GM18951 (cell line): ENCODE measurements around the gene PPFIA1.

ENCODE experiments used
- POLR2A ChIP-seq: IDR thresholded peaks from 4 replicates; pipeline ENCODE4 v1.6.1; 2011; ENCODE audit warnings: mild to moderate bottlenecking; ENCODE audit not compliant: insufficient read length, insufficient read depth; ENCODE audit errors: extremely low read depth
- in situ Hi-C: fragments of 300-500 bp; cut with MboI; formaldehyde crosslinking; loops from one replicate; pipeline ENCODE4 v1.12.0; 2022; ENCODE audit warnings: low sequenced_read_pairs, mixed read lengths, inconsistent platforms; ENCODE audit not compliant: unreplicated experiment

PPFIA1 gene

DNA sequence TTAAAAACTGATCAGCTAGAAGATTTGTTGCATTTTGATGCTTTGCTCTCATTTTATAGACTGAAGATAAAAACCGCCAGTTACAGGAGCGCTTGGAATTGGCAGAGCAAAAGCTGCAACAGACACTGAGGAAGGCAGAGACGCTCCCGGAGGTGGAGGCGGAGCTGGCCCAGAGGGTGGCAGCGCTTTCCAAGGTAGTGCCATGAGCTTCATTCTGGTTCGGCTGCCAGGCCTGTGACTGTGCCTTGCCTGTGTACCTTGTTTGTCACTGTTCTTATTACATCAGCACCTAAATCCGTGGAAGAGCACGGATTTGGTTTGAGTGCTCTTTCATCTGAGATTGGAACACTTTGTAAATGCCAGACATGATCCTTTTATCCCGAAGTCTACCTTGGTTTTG is 61.4 kb downstream of the PPFIA1 start:
- in situ Hi-C loops = no loop called here
- no peak for TF ChIP-seq POLR2A

DNA sequence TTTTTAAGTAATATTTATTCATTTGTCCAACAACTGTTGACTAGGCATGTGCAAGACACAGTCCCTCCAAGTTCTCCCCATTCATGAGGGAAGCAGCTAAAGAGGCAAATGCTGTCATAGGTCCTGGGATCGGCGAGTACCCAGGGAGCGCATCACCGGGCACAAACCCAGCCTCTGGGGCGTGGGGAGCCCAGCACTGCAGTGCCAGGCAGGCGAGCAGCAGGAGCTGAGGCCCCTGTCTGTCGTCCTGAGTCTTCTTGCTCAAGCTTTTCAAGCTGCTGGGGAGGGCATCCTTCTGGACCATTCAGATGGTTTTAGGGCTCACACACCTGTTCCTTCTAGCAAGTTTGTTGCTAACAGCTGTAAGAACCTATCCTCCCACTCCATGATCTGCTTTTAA is 62.1 kb downstream of the PPFIA1 start:
- in situ Hi-C loops = no loop called here
- no peak for TF ChIP-seq POLR2A

DNA sequence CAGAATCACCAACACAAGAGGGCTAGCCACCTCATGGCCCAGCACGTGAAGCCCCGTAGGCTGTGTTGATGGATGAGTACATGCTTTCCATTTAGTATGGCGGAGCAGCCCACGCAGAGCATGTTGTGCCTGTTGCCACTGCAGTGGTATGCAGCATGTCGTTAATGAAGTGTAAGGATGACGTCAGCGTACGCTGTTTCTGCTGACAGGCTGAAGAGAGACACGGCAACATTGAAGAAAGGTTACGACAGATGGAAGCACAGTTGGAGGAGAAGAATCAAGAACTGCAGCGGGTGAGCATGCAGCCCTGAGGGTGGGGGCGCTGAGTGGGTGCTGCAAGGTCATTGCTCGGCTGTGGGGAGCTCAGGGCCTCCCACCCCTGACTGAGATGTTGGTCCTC is 62.8 kb downstream of the PPFIA1 start:
- in situ Hi-C loops = no loop called here
- no peak for TF ChIP-seq POLR2A

DNA sequence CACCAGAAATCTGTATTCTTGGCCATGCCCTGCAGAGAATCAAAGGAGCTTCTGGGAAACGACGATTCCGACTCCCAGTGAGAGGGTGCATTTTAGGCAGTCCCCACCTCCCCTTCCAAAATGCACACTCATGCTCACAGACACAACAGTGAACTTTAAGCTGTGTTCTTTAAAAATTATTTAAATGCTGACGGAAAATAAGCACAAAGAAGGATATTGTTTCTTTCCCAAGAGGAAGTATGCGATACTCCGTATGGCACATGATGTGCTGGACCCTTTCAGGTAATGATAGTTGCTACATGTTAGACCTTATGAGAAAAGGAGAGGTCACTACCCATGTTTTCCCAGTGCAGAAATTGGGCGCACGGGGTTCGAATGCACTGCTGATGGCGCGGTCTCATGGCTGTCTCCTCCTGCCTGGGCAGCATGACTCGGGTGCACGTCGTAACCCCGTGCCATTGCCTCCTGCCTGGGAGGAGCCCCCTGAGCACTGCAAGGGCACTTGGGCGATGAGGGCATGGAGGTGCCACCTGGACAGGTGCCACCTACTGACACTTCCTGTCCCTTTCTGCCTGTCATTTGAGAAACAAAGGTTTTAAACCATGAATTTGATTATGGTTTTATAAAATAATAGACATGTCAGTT is 64.0 kb downstream of the PPFIA1 start:
- in situ Hi-C loops = no loop called here
- TF ChIP-seq POLR2A = no peak

DNA sequence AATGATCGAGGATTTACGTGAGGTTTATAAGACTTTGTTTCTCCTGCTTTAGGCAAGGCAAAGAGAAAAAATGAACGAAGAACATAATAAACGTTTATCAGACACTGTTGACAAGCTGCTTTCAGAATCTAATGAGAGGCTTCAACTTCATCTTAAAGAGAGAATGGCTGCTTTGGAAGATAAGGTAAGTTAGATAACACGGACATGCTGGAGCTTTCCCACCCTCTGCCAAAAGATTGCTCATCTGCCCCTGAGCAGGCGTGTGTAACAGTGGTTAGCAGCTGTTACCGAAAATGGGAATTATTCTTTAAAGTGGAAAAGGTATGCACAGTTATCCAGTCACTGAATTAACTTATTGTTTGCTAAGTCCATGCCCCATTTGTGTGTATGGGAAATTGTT is 65.0 kb downstream of the PPFIA1 start:
- in situ Hi-C loops = no loop called here
- no peak for TF ChIP-seq POLR2A

DNA sequence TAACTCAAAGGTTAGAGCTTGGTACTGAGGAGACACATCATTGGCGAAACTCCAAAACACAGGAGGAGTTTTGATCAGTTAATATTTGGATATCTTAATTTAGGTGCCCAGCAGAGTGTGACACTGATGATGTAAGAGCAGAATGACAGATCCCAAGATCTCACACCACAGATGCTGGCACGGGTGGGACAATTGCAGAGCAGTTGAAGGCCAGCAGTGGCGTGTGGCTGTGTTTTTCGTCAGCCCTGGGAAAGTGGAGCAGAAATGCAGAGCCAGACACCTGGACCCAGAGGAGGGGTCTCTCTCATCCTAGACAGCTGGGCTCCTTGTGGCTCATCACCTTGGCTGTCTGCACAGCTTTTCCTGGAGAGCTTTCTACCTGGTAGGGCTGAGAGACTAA is 68.1 kb downstream of the PPFIA1 start:
- in situ Hi-C loops = no loop called here
- TF ChIP-seq POLR2A = no peak

DNA sequence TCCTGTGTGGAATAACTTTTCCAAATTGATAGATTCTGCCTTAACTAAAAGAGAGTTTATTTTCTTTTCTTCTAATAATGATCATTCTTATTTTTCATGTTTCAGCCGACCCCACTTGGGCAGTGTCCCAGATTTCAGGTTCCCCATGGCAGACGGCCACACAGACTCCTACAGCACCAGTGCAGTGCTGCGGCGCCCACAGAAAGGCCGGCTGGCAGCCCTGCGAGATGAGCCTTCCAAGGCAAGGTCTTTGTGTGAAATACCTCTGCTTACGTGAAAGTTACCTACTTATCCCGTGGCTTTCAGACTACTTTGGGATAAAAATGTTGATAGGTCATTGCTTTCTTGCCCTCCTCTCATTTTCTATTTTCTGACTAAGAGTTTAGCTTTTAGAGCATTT is 68.6 kb downstream of the PPFIA1 start:
- in situ Hi-C loops = no loop called here
- no peak for TF ChIP-seq POLR2A

DNA sequence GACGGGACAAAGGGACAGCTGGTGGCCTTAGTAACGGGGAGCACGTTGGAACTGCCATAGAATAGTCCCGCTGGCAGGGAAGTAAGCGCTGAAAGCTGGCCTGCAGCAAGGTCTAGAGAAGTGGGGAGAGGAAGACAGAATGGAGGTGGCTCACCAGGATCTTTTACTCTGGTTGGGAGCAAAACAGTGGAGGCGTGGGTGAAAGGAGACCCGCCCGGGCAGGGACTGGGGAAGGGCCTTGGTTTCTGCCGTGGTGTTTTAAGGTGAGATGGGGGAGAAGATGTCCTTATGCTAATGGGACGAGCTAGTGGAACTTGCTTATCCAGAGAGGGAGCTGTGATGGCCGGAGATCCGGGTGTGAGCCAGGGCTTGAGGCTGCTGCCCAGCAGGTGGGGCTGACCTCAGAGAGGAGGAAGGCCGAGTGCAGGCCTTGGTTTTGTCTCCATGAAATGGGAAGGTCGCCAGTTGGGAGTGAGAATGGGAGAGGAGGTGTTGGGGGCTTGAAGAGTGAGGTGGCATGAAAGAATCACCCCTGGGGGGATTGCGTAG is 71.5 kb downstream of the PPFIA1 start:
- TF ChIP-seq POLR2A = no peak
- in situ Hi-C loops = no loop called here

DNA sequence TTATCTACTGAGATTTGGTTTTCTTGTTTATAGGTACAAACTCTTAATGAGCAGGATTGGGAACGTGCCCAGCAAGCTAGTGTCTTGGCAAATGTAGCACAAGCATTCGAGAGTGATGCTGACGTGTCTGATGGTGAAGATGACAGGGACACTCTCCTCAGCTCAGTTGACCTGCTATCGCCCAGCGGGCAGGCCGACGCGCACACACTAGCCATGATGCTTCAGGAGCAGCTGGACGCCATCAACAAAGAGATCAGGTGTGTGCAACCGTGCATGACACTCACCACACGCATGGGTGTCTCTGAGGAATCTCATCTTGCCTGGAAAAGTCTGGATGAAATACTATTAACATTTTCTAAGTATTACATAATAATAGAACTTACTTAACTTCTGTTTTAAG is 73.1 kb downstream of the PPFIA1 start:
- in situ Hi-C loops = no loop called here

DNA sequence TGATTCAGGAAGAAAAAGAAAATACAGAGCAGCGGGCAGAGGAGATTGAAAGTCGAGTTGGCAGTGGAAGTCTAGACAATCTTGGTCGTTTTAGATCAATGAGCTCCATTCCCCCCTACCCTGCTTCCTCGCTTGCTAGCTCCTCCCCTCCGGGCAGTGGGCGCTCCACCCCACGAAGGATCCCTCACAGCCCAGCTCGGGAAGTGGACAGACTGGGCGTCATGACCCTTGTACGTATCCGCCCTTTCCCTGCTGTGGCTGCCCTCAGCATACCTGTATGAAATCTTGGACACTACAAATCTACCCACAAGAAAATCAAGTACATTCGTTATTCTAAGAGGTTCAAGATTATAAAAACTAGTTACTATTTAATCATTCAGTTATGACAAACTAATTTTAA is 77.7 kb downstream of the PPFIA1 start:
- TF ChIP-seq POLR2A = no peak
- in situ Hi-C loops = no loop called here

More for the DNA sequence above, 73.1 kb downstream of the PPFIA1 start:
- no peak for TF ChIP-seq POLR2A

DNA sequence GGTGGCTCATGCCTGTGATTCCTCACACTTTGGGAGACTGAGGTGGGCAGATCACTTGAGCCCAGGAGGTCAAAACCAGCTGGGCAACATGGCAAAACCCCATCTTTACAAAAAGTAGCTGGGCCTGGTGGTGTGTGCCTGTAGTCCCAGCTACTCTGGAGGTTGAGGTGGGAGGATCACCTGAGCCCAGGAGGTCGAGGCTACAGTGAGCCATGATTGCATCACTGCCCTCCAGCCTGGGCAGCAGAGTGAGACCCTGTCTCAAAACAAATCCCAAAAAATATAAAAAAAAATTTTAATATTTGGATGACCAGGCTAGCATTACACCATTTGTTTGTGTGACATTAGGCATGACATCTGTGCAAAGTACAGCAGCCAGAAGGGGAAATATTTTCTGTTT is 78.1 kb downstream of the PPFIA1 start:
- in situ Hi-C loops = no loop called here

DNA sequence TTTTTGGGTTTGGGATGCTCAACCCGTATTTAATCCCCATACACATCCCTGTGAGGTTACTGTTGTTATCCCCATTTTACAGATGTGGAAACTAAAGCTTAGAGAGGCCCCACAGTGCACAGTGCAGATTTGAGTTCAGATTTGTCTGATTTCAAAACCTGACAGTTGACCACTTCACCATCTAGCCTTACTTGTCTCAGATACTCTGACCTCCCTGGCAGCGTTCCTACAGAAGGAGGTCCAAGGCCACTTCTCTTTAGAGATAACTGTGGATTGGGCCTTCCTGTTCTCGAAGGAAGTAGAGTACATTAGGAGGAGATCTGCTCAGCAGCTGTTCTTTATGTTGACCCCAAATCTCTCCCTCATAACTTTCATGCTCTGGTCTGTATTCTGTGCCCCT is 81.2 kb downstream of the PPFIA1 start:
- in situ Hi-C loops = no loop called here

More for the DNA sequence above, 78.1 kb downstream of the PPFIA1 start:
- TF ChIP-seq POLR2A = no peak

DNA sequence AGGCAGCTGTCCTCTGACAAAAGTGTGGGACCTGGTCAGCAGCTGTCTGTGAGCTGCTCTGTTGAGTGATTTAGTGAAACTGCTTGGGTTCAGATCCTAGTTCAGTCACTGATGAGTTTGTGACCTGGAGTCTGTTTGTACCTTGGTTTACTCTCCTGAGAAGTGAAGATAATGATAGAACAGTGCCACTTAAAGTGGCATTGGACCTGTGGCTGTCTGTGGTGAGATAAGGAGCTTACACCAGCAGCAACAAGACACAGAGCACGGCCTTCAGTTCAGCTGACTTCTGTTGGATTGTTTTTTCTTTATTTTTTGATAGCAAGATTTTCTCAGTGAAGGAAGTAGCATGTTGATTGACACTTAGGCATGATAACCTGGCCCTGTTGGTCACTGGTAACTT is 81.6 kb downstream of the PPFIA1 start:
- TF ChIP-seq POLR2A = no peak
- in situ Hi-C loops = no loop called here

More for the DNA sequence above, 81.2 kb downstream of the PPFIA1 start:
- no peak for TF ChIP-seq POLR2A

DNA sequence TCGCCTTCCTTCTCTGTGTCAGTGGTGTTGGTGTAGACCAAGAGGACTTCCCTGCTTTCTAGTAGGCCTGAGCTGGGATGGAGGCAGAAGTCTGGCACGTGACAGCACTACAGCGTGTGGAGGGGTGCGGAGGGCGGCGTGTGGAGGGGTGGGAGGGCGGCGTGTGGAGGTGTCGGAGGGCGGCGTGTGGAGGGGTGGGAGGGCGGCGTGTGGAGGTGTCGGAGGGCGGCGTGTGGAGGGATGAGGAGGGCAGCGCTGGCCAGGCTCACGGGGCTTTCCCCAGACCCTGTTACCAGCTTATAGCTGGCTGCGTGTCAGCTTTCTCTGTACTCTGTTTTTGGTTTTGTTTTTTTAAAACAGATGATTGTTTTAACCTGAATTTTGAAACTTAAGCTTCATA is 82.1 kb downstream of the PPFIA1 start:
- no peak for TF ChIP-seq POLR2A
- in situ Hi-C loops = no loop called here

DNA sequence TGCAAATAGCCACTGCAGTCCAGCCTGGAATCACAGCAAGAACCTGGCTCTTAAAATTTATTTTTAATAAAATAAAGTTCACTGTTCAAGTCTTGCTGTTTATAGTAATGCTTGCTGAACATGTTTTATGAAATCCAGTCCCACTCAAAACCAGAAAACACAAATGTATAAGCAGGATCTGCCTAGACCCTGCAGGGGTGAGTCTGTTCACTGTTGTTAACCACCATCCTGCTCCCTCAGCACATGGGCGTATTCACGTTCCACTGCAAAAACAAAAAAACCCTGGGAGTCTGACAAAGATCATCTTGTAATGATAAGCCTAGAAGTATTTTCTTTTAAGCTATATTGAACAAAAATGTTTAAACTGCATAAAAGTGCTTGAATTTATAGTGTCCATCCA is 82.8 kb downstream of the PPFIA1 start:
- TF ChIP-seq POLR2A = no peak
- in situ Hi-C loops = no loop called here

DNA sequence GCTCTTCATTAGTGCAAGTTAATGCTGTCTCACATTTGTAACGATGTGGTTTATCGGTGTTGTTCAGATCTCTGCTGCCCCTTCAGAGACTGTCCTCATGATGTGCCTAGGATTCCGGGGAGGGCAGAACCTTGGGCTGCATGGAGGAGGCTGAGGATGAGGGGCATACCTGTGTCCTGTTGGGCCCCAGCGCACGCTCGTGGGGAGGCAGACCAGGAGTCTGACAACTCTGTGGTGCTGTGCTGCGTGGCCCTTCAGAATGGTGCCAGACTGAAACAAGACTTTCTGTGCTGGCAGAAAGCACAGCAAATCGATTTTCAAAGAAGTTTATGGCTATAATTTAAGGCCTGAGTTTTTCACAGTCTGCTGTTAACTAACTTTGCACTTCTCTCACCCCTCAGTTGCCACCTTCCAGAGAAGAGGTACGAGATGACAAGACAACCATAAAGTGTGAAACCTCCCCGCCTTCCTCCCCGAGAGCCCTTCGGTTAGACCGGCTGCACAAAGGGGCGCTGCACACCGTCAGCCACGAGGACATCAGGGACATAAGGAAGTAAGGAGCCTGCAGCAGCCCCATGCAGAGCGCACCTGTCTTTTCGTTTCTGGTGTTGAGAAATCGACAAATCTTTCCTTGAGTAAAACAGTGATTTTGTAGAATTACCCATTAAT is 83.5 kb downstream of the PPFIA1 start:
- no peak for TF ChIP-seq POLR2A
- in situ Hi-C loops = no loop called here
